CD8-positive, alpha-beta memory T cell (primary cell): ENCODE measurements around the gene RREB1. TPM values are rescaled to one million over a fixed set of nuclear protein-coding genes. Genes with fewer than 3 reads are reported as not detected.
A peak's percentile ranks its signal among the peaks of the same experiment; 100 is the strongest.

Source experiments
- CTCF ChIA-PET: fragments of 350-600 bp; sonication (Branson Sonifier 250); formaldehyde crosslinking; loops from one replicate; lab custom pipeline; 2021; ENCODE audit warnings: antibody characterized with exemption; lab: Charles Lee
- POLR2A ChIA-PET: fragments of 350-600 bp; sonication (Branson Sonifier 250); formaldehyde crosslinking; loops from one replicate; lab custom pipeline; 2021; ENCODE audit warnings: antibody characterized with exemption; lab: Charles Lee
- DNase-seq, 5 donors: peaks; one replicate each; pipeline versions ENCODE4 v3.0.0 to v3.0.0-alpha.2; 2020 to 2022; ENCODE audit warnings: mixed read lengths in 1 of 5
- H3K27ac ChIP-seq: one replicate; pipeline ENCODE4 v1.7.0; 2013; ENCODE audit warnings: low read depth, mild to moderate bottlenecking, low read length, moderate library complexity
- H3K27me3 ChIP-seq: 2 replicates; pipeline ENCODE4 v1.7.0; 2013; ENCODE audit warnings: low read length, mild to moderate bottlenecking; ENCODE audit not compliant: insufficient read depth, poor library complexity, severe bottlenecking
- H3K36me3 ChIP-seq: 2 replicates; pipeline ENCODE4 v1.7.0; 2013; ENCODE audit warnings: mild to moderate bottlenecking, low read length, moderate library complexity; ENCODE audit not compliant: insufficient read depth
- H3K4me1 ChIP-seq: 2 replicates; pipeline ENCODE4 v1.7.0; 2013; ENCODE audit warnings: mild to moderate bottlenecking, low read length, moderate library complexity; ENCODE audit not compliant: insufficient read depth
- H3K4me3 ChIP-seq: 2 replicates; pipeline ENCODE4 v1.7.0; 2013; ENCODE audit warnings: mild to moderate bottlenecking, low read length
- H3K9me3 ChIP-seq: 2 replicates; pipeline ENCODE4 v1.7.0; 2013; ENCODE audit warnings: mild to moderate bottlenecking, low read length
- H3K27ac Mint-ChIP-seq, 8 donors: one replicate each; pipeline ENCODE4 v1.8.0; 2020 to 2021; ENCODE audit warnings: mixed read lengths in 8 of 8, mild to moderate bottlenecking in 6 of 8, inconsistent platforms in 3 of 8, moderate library complexity in 3 of 8
- H3K27me3 Mint-ChIP-seq, 2 donors: one replicate each; pipeline ENCODE4 v1.8.0; 2020 to 2021; ENCODE audit warnings: mixed read lengths in 2 of 2, mild to moderate bottlenecking in 1 of 2, moderate library complexity in 1 of 2
- H3K36me3 Mint-ChIP-seq, 3 donors: one replicate each; pipeline ENCODE4 v1.8.0; 2020 to 2021; ENCODE audit warnings: mixed read lengths in 3 of 3, inconsistent platforms in 1 of 3, mild to moderate bottlenecking in 1 of 3
- H3K4me1 Mint-ChIP-seq, 3 donors: one replicate each; pipeline ENCODE4 v1.8.0; 2020 to 2021; ENCODE audit warnings: mixed read lengths in 3 of 3, inconsistent platforms in 1 of 3, mild to moderate bottlenecking in 1 of 3
- H3K4me3 Mint-ChIP-seq, 7 donors: one replicate each; pipeline ENCODE4 v1.8.0; 2020 to 2021; ENCODE audit warnings: mixed read lengths in 7 of 7, mild to moderate bottlenecking in 6 of 7, moderate library complexity in 4 of 7, inconsistent platforms in 2 of 7
- H3K9me3 Mint-ChIP-seq, 5 donors: one replicate each; pipeline ENCODE4 v1.8.0; 2020 to 2022; ENCODE audit warnings: mixed read lengths in 5 of 5, mild to moderate bottlenecking in 3 of 5, moderate library complexity in 2 of 5, inconsistent platforms in 1 of 5
- polyA plus RNA-seq: library from polyadenylated mRNA; unstranded; fragments of 300-500 nt; fragmentation: Illumina TruSeq; gene quantifications from one replicate; pipeline ENCODE4 v1.2.3, GENCODE V29; 2021
- total RNA-seq, 2 experiments: library from RNA; stranded (reverse); gene quantifications; one replicate each; pipeline ENCODE4 v1.2.3, GENCODE V29; 2021

The RREB1 gene
- total and polyA plus RNA-seq, 3 experiments from 2014 or later: 8.5 to 18.7 (median 17.7) TPM

GRCh38 chr6:7298113-7298512 lies 190.4 kb downstream of the RREB1 start:
- ChIA-PET CTCF (no interaction called here), POLR2A (no interaction called here)
- Histone ChIP-seq H3K27me3 (no peaks in the 10 kb centered on the region), H3K36me3 (peaks cover 40% of the 10 kb centered on the region), H3K4me3 (no peak overlapping the region), H3K4me1 (no peaks in the 10 kb centered on the region), H3K9me3 (no peaks in the 10 kb centered on the region), H3K27ac (no peak overlapping the region)
- H3K27me3 Mint-ChIP-seq: no peaks in the 10 kb centered on the region
- H3K9me3 Mint-ChIP-seq: no peaks in the 10 kb centered on the region
- peak overlapping the region in 1 of 8 donors; percentile 29 for H3K27ac Mint-ChIP-seq
- DNase-seq: no peak
- peaks cover 19 to 41% (median 30%) of the 10 kb centered on the region in 3 donors for H3K4me1 Mint-ChIP-seq
- H3K36me3 Mint-ChIP-seq: peaks cover 5 to 82% (median 28%) of the 10 kb centered on the region in 3 donors
- no peak overlapping the region for H3K4me3 Mint-ChIP-seq

- H3K4me3 ChIP-seq: no peak overlapping the region
- H3K9me3 ChIP-seq: no peaks in the 10 kb centered on the region
- DNase-seq: no peak
- peaks cover 5 to 92% (median 40%) of the 10 kb centered on the region in 3 donors for H3K36me3 Mint-ChIP-seq
- H3K4me3 Mint-ChIP-seq: no peak overlapping the region
- H3K27ac ChIP-seq: no peak overlapping the region
- peaks cover 31 to 55% (median 55%) of the 10 kb centered on the region in 3 donors for H3K4me1 Mint-ChIP-seq
- ChIA-PET POLR2A (no interaction called here), CTCF (no interaction called here)
- H3K9me3 Mint-ChIP-seq: no peaks in the 10 kb centered on the region
- H3K27ac Mint-ChIP-seq: peak overlapping the region in 3 of 8 donors; percentile 6 to 78 (median 54)
- H3K27me3 ChIP-seq: no peaks in the 10 kb centered on the region
- H3K4me1 ChIP-seq: peaks cover 9% of the 10 kb centered on the region
- peaks cover 51% of the 10 kb centered on the region for H3K36me3 ChIP-seq
- no peaks in the 10 kb centered on the region for H3K27me3 Mint-ChIP-seq
Observed at GRCh38 chr6:7300926-7301325, 193.2 kb downstream of the RREB1 start.

Other genes with a start within 250 kb of the RREB1 start
- 100 to 1,000 TPM; 153 to 165 TPM for gene SSR1, start 205.2 kb downstream of the RREB1 start, total RNA-seq
- gene SSR1, start 205.2 kb downstream of the RREB1 start, polyA plus RNA-seq: 178 TPM